ENCODE measurements around the gene EDEM3.
"Not testable (repeated sequence)": the region's sequence is repeated elsewhere in the genome, so short reads cannot be mapped to it uniquely, and the experiment has no call there.

- not testable (repeated sequence) for TF ChIP-seq CTCF (conservative IDR thresholded peaks at IDR 0.05); ZFX (IDR thresholded peaks at IDR 0.05)
These were observed 29.1 kb upstream of the EDEM3 start for GRCh38 chr1:184783723-184784122.

All from C4-2B (cell line).